ENCODE measurements around the gene NFIX. TPM values are rescaled to one million over a fixed set of nuclear protein-coding genes. Genes with fewer than 3 reads are reported as not detected.

Gene NFIX
- total RNA-seq, 1 experiment from 2014 or later = 69.7 TPM

GRCh38 chr19:13116282-13117175 lies 121.3 kb downstream of the NFIX start, which contains the start of gene TRMT1:
Gene TRMT1 (minus strand): TSS chr19:13116740. CDS start chr19:13116399, 341 bp downstream.
- CTCF ChIA-PET = no interaction called here
- Histone ChIP-seq H3K9me3 (ENCODE audit: low read depth, low read length, poor library complexity, severe bottlenecking) (no peaks in the 10 kb centered on the region), H3K27ac (ENCODE audit: low read depth, low read length, poor library complexity, severe bottlenecking) (peak within 1 kb of the TSS; percentile 85), H3K27me3 (replicated peaks; ENCODE audit: insufficient read depth, low read depth, low read length, poor library complexity) (no peaks in the 10 kb centered on the region), H3K36me3 (ENCODE audit: insufficient read depth, low read length, poor library complexity, severe bottlenecking) (peaks cover 16% of the 10 kb centered on the region), H3K4me3 (ENCODE audit: low read depth, low read length, poor library complexity, severe bottlenecking) (peak within 1 kb of the TSS; percentile 82), H3K4me1 (ENCODE audit: insufficient read depth, low read length, poor library complexity, severe bottlenecking) (peaks cover 35% of the 10 kb centered on the region)
- intact Hi-C loops (cut with micrococcal nuclease; ENCODE audit: unreplicated experiment) = no loop called here
- no TSS peak for BruUV-seq (replicated peaks)
- POLR2A ChIA-PET (ENCODE audit: low non-redundant PET) = interaction anchor here (0.6 kb wide), 1 partner anchor 1030 kb away, joined by 3 read pairs; no protein-coding TSS in a partner anchor
- DNase-seq (ENCODE audit: low spot score) = peak; percentile 98
- no peak for TF ChIP-seq CTCF (conservative IDR thresholded peaks at IDR 0.05; ENCODE audit: low read depth, low read length)
- no peak for TF ChIP-seq EZH2 (IDR thresholded peaks at IDR 0.05; ENCODE audit: borderline replicate concordance, low read depth, low read length, poor library complexity, severe bottlenecking)

- no TSS peak for BruUV-seq (replicated peaks)
- CTCF ChIA-PET = interaction anchor here (0.6 kb wide), 1 partner anchor 159 kb away, joined by 4 read pairs; no protein-coding TSS in a partner anchor
- no peaks in the 10 kb centered on the region for H3K9me3 ChIP-seq (ENCODE audit: low read depth, low read length, poor library complexity, severe bottlenecking)
- no peaks in the 10 kb centered on the region for H3K27me3 ChIP-seq (replicated peaks; ENCODE audit: insufficient read depth, low read depth, low read length, poor library complexity)
- peaks cover 41% of the 10 kb centered on the region for H3K4me1 ChIP-seq (ENCODE audit: insufficient read depth, low read length, poor library complexity, severe bottlenecking)
- DNase-seq (ENCODE audit: low spot score) = no peak
- intact Hi-C loops (cut with micrococcal nuclease; ENCODE audit: unreplicated experiment) = no loop called here
- no peak for TF ChIP-seq EZH2 (IDR thresholded peaks at IDR 0.05; ENCODE audit: borderline replicate concordance, low read depth, low read length, poor library complexity, severe bottlenecking)
- no peak for TF ChIP-seq CTCF (conservative IDR thresholded peaks at IDR 0.05; ENCODE audit: low read depth, low read length)
- H3K27ac ChIP-seq (ENCODE audit: low read depth, low read length, poor library complexity, severe bottlenecking) = peak overlapping the region; percentile 85
- POLR2A ChIA-PET (ENCODE audit: low non-redundant PET) = interaction anchor here (0.6 to 1.8 kb wide), 2 partner anchors 35 to 1030 kb away, joined by 3 to 6 read pairs; no protein-coding TSS in a partner anchor
- peaks cover 21% of the 10 kb centered on the region for H3K36me3 ChIP-seq (ENCODE audit: insufficient read depth, low read length, poor library complexity, severe bottlenecking)
- peak overlapping the region; percentile 82 for H3K4me3 ChIP-seq (ENCODE audit: low read depth, low read length, poor library complexity, severe bottlenecking)
Observed at GRCh38 chr19:13117176-13117771, 122.0 kb downstream of the NFIX start.

GRCh38 chr19:13117772-13118423 lies 122.6 kb downstream of the NFIX start, which contains the start of gene NACC1:
Gene NACC1 (plus strand): TSS chr19:13118264. CDS start chr19:13135208, 16,944 bp downstream.
- peak within 1 kb of the TSS; percentile 82 for H3K4me3 ChIP-seq (ENCODE audit: low read depth, low read length, poor library complexity, severe bottlenecking)
- no peaks in the 10 kb centered on the region for H3K9me3 ChIP-seq (ENCODE audit: low read depth, low read length, poor library complexity, severe bottlenecking)
- DNase-seq (ENCODE audit: low spot score) = peak; percentile 97
- POLR2A ChIA-PET (ENCODE audit: low non-redundant PET) = interaction anchor here (1.8 kb wide), 1 partner anchor 35 kb away, joined by 6 read pairs; no protein-coding TSS in a partner anchor
- CTCF ChIA-PET = interaction anchor here (0.6 kb wide), 1 partner anchor 158 kb away, joined by 4 read pairs; no protein-coding TSS in a partner anchor
- no peaks in the 10 kb centered on the region for H3K27me3 ChIP-seq (replicated peaks; ENCODE audit: insufficient read depth, low read depth, low read length, poor library complexity)
- no TSS peak for BruUV-seq (replicated peaks)
- no peak for TF ChIP-seq CTCF (conservative IDR thresholded peaks at IDR 0.05; ENCODE audit: low read depth, low read length)
- no peak for TF ChIP-seq EZH2 (IDR thresholded peaks at IDR 0.05; ENCODE audit: borderline replicate concordance, low read depth, low read length, poor library complexity, severe bottlenecking)
- H3K4me1 ChIP-seq (ENCODE audit: insufficient read depth, low read length, poor library complexity, severe bottlenecking) = peaks cover 45% of the 10 kb centered on the region
- peaks cover 18% of the 10 kb centered on the region for H3K36me3 ChIP-seq (ENCODE audit: insufficient read depth, low read length, poor library complexity, severe bottlenecking)
- intact Hi-C loops (cut with micrococcal nuclease; ENCODE audit: unreplicated experiment) = loop anchor here (2.0 kb wide), 1 partner anchor 33 kb away; the partner anchor contains the start of genes IER2 and STX10
- H3K27ac ChIP-seq (ENCODE audit: low read depth, low read length, poor library complexity, severe bottlenecking) = peak within 1 kb of the TSS; percentile 95

All from A673 (cell line).